ENCODE measurements around the gene NT5DC2. TPM values are rescaled to one million over a fixed set of nuclear protein-coding genes. Genes with fewer than 3 reads are reported as not detected.

Gene NT5DC2
- total and polyA plus RNA-seq, 3 donors from 2014 or later = 92.4 to 147 (median 137) TPM

DNA sequence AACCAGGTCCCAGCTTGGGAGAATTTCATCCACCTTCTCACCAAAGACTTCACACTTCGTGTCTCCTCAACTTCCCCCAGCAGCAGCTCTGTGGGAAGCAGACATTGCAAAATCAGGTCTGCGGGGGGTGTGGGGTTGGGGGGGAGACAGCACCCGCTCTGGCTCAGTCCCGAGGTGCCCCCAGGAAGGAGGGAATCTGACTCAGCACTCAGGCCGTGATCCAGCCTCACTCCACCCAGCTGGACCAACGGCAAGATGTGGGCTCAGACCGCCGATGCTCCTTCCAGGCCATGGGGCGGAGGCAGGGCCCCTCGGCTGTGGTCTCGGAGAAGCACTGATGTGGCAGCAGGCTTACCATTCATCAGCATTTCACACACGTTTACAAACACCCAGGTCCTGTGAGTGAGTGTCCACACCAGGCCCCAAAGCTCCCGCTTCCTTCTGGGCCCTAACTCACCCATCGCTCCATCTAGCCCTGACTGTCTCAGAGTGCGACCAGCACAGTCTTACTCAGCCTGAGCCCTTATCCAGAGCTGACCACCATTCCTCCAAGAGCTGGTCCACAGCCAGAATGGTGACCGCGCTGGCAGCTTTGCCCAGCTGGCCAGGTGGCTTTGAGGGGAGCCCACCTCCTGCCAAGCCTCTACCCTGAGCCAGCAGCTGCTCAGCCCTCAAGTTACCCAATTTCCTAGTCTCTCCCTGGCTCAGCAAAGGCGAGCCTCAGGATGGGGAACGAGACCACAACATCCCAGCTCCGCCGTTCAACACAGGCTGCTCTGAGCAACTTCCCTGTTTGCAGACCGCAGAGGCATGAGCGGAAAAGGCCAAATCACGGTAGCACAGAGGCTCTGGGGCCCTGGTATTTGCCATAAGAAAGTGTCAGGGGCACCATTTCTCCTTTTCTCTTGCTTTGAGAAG is 35.3 kb downstream of the NT5DC2 start:
- DNase-seq = peak; percentile 41
- 81 to 90% methylated on average over 11 to 24 of the region's 24 CpGs for WGBS, 2 donors
- no peak overlapping the region for H3K4me3 ChIP-seq
- H3K27me3 ChIP-seq = no peaks in the 10 kb centered on the region
- intact Hi-C loops (cut with DNase I; ENCODE audit: low total_unique reads) = no loop called here
- peaks cover 26% of the 10 kb centered on the region for H3K4me1 ChIP-seq
- H3K27ac ChIP-seq = no peak overlapping the region
- H3K9me3 ChIP-seq = no peaks in the 10 kb centered on the region
- TF ChIP-seq, protein P1, sequence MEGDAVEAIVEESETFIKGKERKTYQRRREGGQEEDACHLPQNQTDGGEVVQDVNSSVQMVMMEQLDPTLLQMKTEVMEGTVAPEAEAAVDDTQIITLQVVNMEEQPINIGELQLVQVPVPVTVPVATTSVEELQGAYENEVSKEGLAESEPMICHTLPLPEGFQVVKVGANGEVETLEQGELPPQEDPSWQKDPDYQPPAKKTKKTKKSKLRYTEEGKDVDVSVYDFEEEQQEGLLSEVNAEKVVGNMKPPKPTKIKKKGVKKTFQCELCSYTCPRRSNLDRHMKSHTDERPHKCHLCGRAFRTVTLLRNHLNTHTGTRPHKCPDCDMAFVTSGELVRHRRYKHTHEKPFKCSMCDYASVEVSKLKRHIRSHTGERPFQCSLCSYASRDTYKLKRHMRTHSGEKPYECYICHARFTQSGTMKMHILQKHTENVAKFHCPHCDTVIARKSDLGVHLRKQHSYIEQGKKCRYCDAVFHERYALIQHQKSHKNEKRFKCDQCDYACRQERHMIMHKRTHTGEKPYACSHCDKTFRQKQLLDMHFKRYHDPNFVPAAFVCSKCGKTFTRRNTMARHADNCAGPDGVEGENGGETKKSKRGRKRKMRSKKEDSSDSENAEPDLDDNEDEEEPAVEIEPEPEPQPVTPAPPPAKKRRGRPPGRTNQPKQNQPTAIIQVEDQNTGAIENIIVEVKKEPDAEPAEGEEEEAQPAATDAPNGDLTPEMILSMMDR (IDR thresholded peaks at IDR 0.05) = no peak
- no peaks in the 10 kb centered on the region for H3K36me3 ChIP-seq (ENCODE audit: low read depth, missing control alignments)

DNA sequence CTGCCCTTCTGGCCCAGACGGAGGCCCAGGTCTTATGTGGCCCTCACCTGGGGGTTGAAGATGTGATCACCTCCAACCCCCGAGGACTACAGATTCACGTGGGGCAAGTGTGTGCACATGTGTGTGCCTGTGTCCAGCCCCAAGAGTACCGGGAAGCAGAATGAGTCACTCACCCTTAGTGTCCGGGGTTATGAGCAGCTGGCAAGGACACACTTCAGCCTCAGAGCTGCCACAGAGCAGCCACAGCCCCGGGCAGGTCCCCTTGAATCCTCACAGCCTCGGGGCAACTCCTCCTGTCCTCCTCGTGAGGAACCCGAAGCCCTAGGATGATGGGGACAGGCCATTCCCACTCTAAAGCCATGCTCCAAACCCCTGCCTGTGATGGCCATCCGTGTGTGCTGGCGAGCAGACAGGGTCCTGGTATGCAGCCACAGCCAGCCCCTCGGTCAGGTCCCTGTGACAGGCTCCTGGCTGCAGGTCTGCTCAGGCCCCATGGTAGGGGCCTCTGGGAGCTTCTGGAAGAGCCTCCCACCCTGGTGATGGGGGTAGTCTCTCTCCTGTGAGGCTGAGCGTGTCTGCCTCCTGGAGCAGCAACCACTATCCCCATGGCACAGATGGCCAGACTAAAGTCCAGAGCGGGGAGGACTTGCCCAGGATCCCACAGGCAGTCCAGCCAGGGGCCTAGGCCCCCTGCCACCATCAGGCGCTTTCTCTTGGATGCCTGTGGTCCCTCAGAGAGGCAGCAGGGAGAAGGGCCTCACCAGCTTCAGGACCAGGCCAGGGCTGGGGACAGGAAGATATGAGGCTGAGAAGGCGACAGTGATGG is 37.7 kb downstream of the NT5DC2 start:
- Histone ChIP-seq H3K9me3 (no peaks in the 10 kb centered on the region), H3K27me3 (no peaks in the 10 kb centered on the region), H3K4me1 (peaks cover 36% of the 10 kb centered on the region), H3K4me3 (peak overlapping the region in 1 of 2 donors; percentile 10), H3K36me3 (ENCODE audit: low read depth, missing control alignments) (no peaks in the 10 kb centered on the region), H3K27ac (peak overlapping the region; percentile 58 to 74)
- 70 to 100% methylated on average over 1 to 16 of the region's 16 CpGs for WGBS, 2 donors
- TF ChIP-seq, protein P1 (IDR thresholded peaks at IDR 0.05) = no peak
- TF ChIP-seq POLR2A (IDR thresholded peaks at IDR 0.05) = no peak
- no peak for DNase-seq
- intact Hi-C loops (cut with DNase I; ENCODE audit: low total_unique reads) = no loop called here

DNA sequence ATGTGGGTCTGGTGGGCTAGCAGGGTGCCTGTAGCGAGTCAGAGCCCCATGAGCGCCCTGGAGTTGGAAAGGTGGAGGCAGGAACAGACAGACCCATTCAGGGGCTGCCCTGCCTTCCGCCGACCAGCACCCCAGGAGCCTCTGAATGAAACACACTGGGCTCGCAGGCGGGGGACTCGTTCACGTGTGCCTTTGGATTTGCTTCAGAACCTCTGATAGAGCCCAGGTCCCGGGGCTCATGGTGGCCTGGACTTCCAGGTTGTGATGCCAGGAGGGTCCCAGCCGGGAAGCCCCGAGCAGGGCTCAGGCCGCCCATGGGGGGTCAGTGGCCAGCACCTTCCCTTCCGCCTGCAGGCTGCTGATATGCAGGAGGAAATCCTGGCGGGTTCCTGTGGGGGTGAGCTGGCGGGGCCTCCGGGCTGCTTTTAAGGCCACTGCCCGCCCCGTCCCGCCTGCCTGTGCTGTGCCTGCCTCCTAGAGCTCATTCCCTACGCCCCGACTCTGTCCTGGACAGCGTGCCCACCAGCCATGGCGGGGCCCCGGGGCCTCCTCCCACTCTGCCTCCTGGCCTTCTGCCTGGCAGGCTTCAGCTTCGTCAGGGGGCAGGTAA is 38.7 kb downstream of the NT5DC2 start, which contains the start of gene STAB1:
Gene STAB1, plus strand, starts transcription at position 453 of the 610 bp plus-strand sequence. Its CDS starts 76 bp downstream, at position 529.
- TF ChIP-seq, protein P1 (IDR thresholded peaks at IDR 0.05) = no peak
- no peak for TF ChIP-seq POLR2A (IDR thresholded peaks at IDR 0.05)
- Histone ChIP-seq H3K4me3 (peak within 1 kb of the TSS in 1 of 2 donors; percentile 10), H3K9me3 (no peaks in the 10 kb centered on the region), H3K36me3 (ENCODE audit: low read depth, missing control alignments) (no peaks in the 10 kb centered on the region), H3K4me1 (peaks cover 46% of the 10 kb centered on the region), H3K27ac (peak within 1 kb of the TSS; percentile 58 to 74), H3K27me3 (no peaks in the 10 kb centered on the region)
- WGBS, 2 donors = 55 to 56% methylated on average over 17 to 25 of the region's 25 CpGs
- DNase-seq = peak; percentile 46
- intact Hi-C loops (cut with DNase I; ENCODE audit: low total_unique reads) = no loop called here

DNA sequence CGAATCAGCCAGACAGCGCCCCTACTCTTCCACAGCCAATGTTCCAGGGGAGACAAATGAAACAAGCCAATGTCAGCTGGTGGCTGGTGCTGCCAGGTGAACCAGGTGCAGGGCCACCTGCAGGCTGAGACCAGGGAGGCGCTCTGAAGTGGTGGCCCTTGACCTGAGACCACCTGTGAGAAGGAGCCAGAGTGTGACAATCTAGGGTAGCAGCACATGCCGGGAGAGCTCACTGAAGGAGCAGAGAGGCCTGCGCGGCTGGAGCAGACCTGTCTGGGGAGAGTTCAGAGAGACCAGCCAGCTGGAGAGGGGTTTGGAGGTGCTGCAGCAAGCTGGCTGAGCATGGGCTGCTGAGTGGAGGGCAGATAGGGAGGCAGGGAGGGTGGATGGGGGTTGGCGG is 39.2 kb downstream of the NT5DC2 start:
- peaks cover 51% of the 10 kb centered on the region for H3K4me1 ChIP-seq
- no peaks in the 10 kb centered on the region for H3K9me3 ChIP-seq
- DNase-seq = no peak
- intact Hi-C loops (cut with DNase I; ENCODE audit: low total_unique reads) = no loop called here
- peak overlapping the region in 1 of 2 donors; percentile 74 for H3K27ac ChIP-seq
- 70 to 71% methylated on average over 7 of the region's 7 CpGs for WGBS, 2 donors
- no peak overlapping the region for H3K4me3 ChIP-seq
- no peak for TF ChIP-seq POLR2A (IDR thresholded peaks at IDR 0.05)
- TF ChIP-seq, protein P1 (IDR thresholded peaks at IDR 0.05) = no peak
- no peaks in the 10 kb centered on the region for H3K27me3 ChIP-seq
- no peaks in the 10 kb centered on the region for H3K36me3 ChIP-seq (ENCODE audit: low read depth, missing control alignments)

Data from testis (tissue), 3 donors.